Calu3 (cell line): Measurements from ENCODE around the gene GRID2. TPM values are rescaled to one million over a fixed set of nuclear protein-coding genes. Genes with fewer than 3 reads are reported as not detected.

Experiments used
- BruUV-seq: library from RNA; stranded (reverse); fragments of 400-500 nt; replicated peaks from 2 replicates; lab custom pipeline; 2021; lab: Mats Ljungman, UMichigan
- CTCF ChIA-PET: fragments of 300-600 bp; sonication (Branson Sonifier 250); formaldehyde crosslinking; loops from one replicate; lab custom pipeline; 2022; ENCODE audit warnings: antibody characterized with exemption; lab: Charles Lee
- DNase-seq: peaks from one replicate; pipeline ENCODE4 v3.0.0; 2022
- H3K27ac Mint-ChIP-seq: one replicate; pipeline ENCODE4 v1.8.0; 2022; ENCODE audit warnings: mixed read lengths; ENCODE audit not compliant: unreplicated experiment
- H3K27me3 Mint-ChIP-seq: one replicate; pipeline ENCODE4 v1.8.0; 2022; ENCODE audit warnings: mixed read lengths; ENCODE audit not compliant: unreplicated experiment
- H3K36me3 Mint-ChIP-seq: one replicate; pipeline ENCODE4 v1.8.0; 2022; ENCODE audit warnings: mild to moderate bottlenecking, moderate library complexity, mixed read lengths; ENCODE audit not compliant: insufficient read depth, unreplicated experiment
- H3K4me1 Mint-ChIP-seq: one replicate; pipeline ENCODE4 v1.8.0; 2022; ENCODE audit warnings: mild to moderate bottlenecking, low read depth, mixed read lengths; ENCODE audit not compliant: unreplicated experiment
- H3K4me3 Mint-ChIP-seq: one replicate; pipeline ENCODE4 v1.8.0; 2022; ENCODE audit warnings: mild to moderate bottlenecking, low read depth, moderate library complexity, mixed read lengths; ENCODE audit not compliant: unreplicated experiment
- H3K9me3 Mint-ChIP-seq: one replicate; pipeline ENCODE4 v1.8.0; 2022; ENCODE audit warnings: low read depth, mixed read lengths; ENCODE audit not compliant: unreplicated experiment
- CTCF ChIP-seq: fragments of 200-600 bp; IDR thresholded peaks from one replicate; pipeline ENCODE4 v1.8.0; 2022; ENCODE audit warnings: antibody characterized with exemption; ENCODE audit not compliant: unreplicated experiment
- intact Hi-C: fragments of 100-400 bp; cut with micrococcal nuclease; formaldehyde crosslinking; loops from one replicate; pipeline ENCODE4 v1.10.0; 2022; ENCODE audit not compliant: unreplicated experiment
- total RNA-seq: library from RNA; stranded (reverse); gene quantifications from 2 replicates; pipeline ENCODE4 v1.2.3, GENCODE V29; 2022

The GRID2 gene
- total RNA-seq, 1 experiment from 2014 or later = not detected

- CTCF ChIA-PET = no interaction called here
- Mint-ChIP-seq H3K36me3 (no peaks in the 10 kb centered on the region), H3K4me1 (no peaks in the 10 kb centered on the region), H3K27ac (no peak overlapping the region), H3K27me3 (peaks cover 11% of the 10 kb centered on the region), H3K4me3 (no peak overlapping the region), H3K9me3 (peaks cover 2% of the 10 kb centered on the region)
- no TSS peak for BruUV-seq
- intact Hi-C loops = no loop called here
- no peak for DNase-seq
- TF ChIP-seq CTCF = no peak
These were observed 1475.5 kb downstream of the GRID2 start for GRCh38 chr4:93779228-93779627.

GRCh38 chr4:93780080-93780479 is 1476.3 kb downstream of the GRID2 start:
- TF ChIP-seq CTCF = no peak
- Mint-ChIP-seq H3K4me3 (no peak overlapping the region), H3K27me3 (peaks cover 11% of the 10 kb centered on the region), H3K36me3 (no peaks in the 10 kb centered on the region), H3K27ac (no peak overlapping the region), H3K4me1 (no peaks in the 10 kb centered on the region), H3K9me3 (peaks cover 2% of the 10 kb centered on the region)
- intact Hi-C loops = no loop called here
- DNase-seq = no peak
- CTCF ChIA-PET = no interaction called here
- no TSS peak for BruUV-seq

- no peak overlapping the region for H3K27ac Mint-ChIP-seq
- H3K4me1 Mint-ChIP-seq = no peaks in the 10 kb centered on the region
- no peak for DNase-seq
- no peak overlapping the region for H3K4me3 Mint-ChIP-seq
- TF ChIP-seq CTCF = no peak
- no peaks in the 10 kb centered on the region for H3K36me3 Mint-ChIP-seq
- intact Hi-C loops = no loop called here
- H3K9me3 Mint-ChIP-seq = peaks cover 2% of the 10 kb centered on the region
- BruUV-seq = no TSS peak
- CTCF ChIA-PET = no interaction called here
- peaks cover 11% of the 10 kb centered on the region for H3K27me3 Mint-ChIP-seq
These were observed 1477.4 kb downstream of the GRID2 start for GRCh38 chr4:93781198-93781597.

- Mint-ChIP-seq H3K9me3 (no peaks in the 10 kb centered on the region), H3K36me3 (no peaks in the 10 kb centered on the region), H3K27me3 (no peaks in the 10 kb centered on the region), H3K4me3 (no peak overlapping the region), H3K4me1 (no peaks in the 10 kb centered on the region), H3K27ac (no peak overlapping the region)
- TF ChIP-seq CTCF = no peak
- BruUV-seq = no TSS peak
- CTCF ChIA-PET = no interaction called here
- intact Hi-C loops = no loop called here
- no peak for DNase-seq
These were observed 1482.4 kb downstream of the GRID2 start for GRCh38 chr4:93786149-93786548.
